Gastroesophageal sphincter (tissue), 4 donors: Measurements from ENCODE around the gene NUDT16. TPM values are rescaled to one million over a fixed set of nuclear protein-coding genes. Genes with fewer than 3 reads are reported as not detected.

Experiments used
- ATAC-seq: fragments of 150-250 bp; one replicate; pipeline ENCODE4 v1.9.1; 2016; ENCODE audit warnings: mild to moderate bottlenecking, moderate library complexity
- H3K27ac ChIP-seq, 4 donors: fragments of 200-600 bp; sonication (generic) in 3 of 4; 1 replicate in 3 of 4; 2 replicates in 1 of 4; pipeline ENCODE4 v1.5.1; 2016 to 2019
- H3K27me3 ChIP-seq: fragments of 200-600 bp; sonication (generic); one replicate; pipeline ENCODE4 v1.5.1; 2019
- H3K36me3 ChIP-seq, 2 donors: fragments of 200-600 bp; sonication (generic); one replicate each; pipeline ENCODE4 v1.5.1; 2019; ENCODE audit warnings: control low read depth in 1 of 2
- H3K4me1 ChIP-seq, 3 donors: fragments of 200-600 bp; sonication (generic); 1 replicate in 2 of 3; 2 replicates in 1 of 3; pipeline ENCODE4 v1.5.1; 2016 to 2019; ENCODE audit warnings: control low read depth in 2 of 3
- H3K4me3 ChIP-seq, 2 donors: fragments of 200-600 bp; sonication (generic); one replicate each; pipeline ENCODE4 v1.5.1; 2019; ENCODE audit warnings: mild to moderate bottlenecking in 1 of 2, moderate library complexity in 1 of 2
- H3K9me3 ChIP-seq, 3 donors: fragments of 200-600 bp; sonication (generic); one replicate each; pipeline ENCODE4 v1.5.1; 2017 to 2019; ENCODE audit warnings: control low read depth in 2 of 3
- EP300 ChIP-seq: sonication (generic); formaldehyde crosslinking; IDR thresholded peaks from one replicate; pipeline ENCODE4 v1.6.1; 2017; ENCODE audit warnings: antibody characterized with exemption, mild to moderate bottlenecking
- POLR2A ChIP-seq, 2 donors: fragments of 450-650 bp; IDR thresholded peaks; one replicate each; pipeline ENCODE4 v1.6.1; 2017; ENCODE audit warnings: antibody characterized with exemption in 2 of 2, mild to moderate bottlenecking in 2 of 2, moderate library complexity in 1 of 2
- POLR2AphosphoS5 ChIP-seq: sonication (generic); formaldehyde crosslinking; IDR thresholded peaks from one replicate; pipeline ENCODE4 v1.6.1; 2017; ENCODE audit warnings: antibody characterized with exemption
- WGBS, 2 donors: methylation state at CpG; one replicate each; pipeline ENCODE4 v1.1.5; 2018; ENCODE audit warnings: low coverage in 1 of 2; 5-methylcytosine and 5-hydroxymethylcytosine counted together
- total RNA-seq, 4 donors: library from RNA; depleted of rRNA; stranded (reverse); fragments of >200 nt; gene quantifications; one replicate each; pipeline ENCODE4 v1.1.0, GENCODE V29; 2016
- TF ChIP-seq, protein P1 (sequence below), 4 experiments: fragments of 200-600 bp in 2 of 4; fragments of 450-650 bp in 2 of 4; sonication (generic) in 1 of 4; IDR thresholded peaks; one replicate each; pipeline ENCODE4 v1.5.1; 2017 to 2019; ENCODE audit warnings: antibody characterized with exemption in 4 of 4, mild to moderate bottlenecking in 2 of 4, moderate library complexity in 2 of 4

Gene NUDT16
- total RNA-seq = 10 to 100 TPM; 28.8 to 56.5 (median 37.4) TPM

DNA sequence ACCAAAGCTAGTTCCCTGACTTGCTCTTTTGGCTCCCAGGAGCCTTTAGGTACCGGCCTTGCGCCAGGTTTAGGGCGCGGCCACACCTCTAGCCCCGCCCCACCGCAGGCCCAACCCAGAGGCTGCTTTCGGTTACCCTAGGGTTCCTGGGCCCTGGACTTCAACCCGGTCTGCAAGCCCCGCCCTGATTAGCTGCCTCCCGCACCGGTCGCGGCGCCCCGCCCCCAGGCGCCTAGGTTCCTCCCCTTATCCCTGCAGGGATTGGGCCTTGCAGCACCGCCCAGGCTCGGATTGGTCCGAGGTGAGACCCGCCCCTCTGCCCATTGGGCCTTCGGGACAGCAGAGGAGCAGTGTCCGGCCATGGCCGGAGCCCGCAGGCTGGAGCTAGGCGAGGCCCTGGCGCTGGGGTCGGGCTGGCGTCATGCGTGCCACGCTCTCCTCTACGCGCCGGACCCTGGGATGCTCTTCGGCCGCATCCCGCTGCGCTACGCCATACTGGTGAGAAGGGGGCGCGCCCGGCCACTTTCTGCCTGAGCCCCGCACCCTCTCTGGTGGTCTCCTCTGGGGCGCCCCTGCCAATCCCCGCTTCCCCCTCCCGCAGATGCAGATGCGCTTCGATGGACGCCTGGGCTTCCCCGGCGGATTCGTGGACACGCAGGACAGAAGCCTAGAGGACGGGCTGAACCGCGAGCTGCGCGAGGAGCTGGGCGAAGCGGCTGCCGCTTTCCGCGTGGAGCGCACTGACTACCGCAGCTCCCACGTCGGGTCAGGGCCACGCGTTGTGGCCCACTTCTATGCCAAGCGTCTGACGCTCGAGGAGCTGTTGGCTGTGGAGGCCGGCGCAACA, at the start of gene NUDT16:
NUDT16 (plus strand) TSS at position 330 of the 847 bp plus-strand sequence; CDS start at position 361, 31 bp downstream.
- H3K4me1 ChIP-seq = peaks cover 0 to 55% (median 15%) of the 10 kb centered on the region in 3 donors
- H3K9me3 ChIP-seq = no peaks in the 10 kb centered on the region
- peak; percentile 98 for ATAC-seq
- WGBS, 2 donors = 0% methylated on average over 3 of the region's 73 CpGs; no CpG with 5 or more reads in 1 of the 2 donors
- H3K27me3 ChIP-seq = no peaks in the 10 kb centered on the region
- TF ChIP-seq POLR2A (IDR thresholded peaks at IDR 0.05) (peak; percentile 97), EP300 (no peak), POLR2AphosphoS5 (peak; percentile 93)
- TF ChIP-seq, protein P1, sequence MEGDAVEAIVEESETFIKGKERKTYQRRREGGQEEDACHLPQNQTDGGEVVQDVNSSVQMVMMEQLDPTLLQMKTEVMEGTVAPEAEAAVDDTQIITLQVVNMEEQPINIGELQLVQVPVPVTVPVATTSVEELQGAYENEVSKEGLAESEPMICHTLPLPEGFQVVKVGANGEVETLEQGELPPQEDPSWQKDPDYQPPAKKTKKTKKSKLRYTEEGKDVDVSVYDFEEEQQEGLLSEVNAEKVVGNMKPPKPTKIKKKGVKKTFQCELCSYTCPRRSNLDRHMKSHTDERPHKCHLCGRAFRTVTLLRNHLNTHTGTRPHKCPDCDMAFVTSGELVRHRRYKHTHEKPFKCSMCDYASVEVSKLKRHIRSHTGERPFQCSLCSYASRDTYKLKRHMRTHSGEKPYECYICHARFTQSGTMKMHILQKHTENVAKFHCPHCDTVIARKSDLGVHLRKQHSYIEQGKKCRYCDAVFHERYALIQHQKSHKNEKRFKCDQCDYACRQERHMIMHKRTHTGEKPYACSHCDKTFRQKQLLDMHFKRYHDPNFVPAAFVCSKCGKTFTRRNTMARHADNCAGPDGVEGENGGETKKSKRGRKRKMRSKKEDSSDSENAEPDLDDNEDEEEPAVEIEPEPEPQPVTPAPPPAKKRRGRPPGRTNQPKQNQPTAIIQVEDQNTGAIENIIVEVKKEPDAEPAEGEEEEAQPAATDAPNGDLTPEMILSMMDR (IDR thresholded peaks at IDR 0.05) = peak in 2 of 4 experiments; percentile 22 to 24
- peak within 1 kb of the TSS; percentile 72 to 84 for H3K4me3 ChIP-seq
- peaks cover 0 to 35% of the 10 kb centered on the region in 2 donors for H3K36me3 ChIP-seq
- peak within 1 kb of the TSS; percentile 90 to 97 (median 92) for H3K27ac ChIP-seq

DNA sequence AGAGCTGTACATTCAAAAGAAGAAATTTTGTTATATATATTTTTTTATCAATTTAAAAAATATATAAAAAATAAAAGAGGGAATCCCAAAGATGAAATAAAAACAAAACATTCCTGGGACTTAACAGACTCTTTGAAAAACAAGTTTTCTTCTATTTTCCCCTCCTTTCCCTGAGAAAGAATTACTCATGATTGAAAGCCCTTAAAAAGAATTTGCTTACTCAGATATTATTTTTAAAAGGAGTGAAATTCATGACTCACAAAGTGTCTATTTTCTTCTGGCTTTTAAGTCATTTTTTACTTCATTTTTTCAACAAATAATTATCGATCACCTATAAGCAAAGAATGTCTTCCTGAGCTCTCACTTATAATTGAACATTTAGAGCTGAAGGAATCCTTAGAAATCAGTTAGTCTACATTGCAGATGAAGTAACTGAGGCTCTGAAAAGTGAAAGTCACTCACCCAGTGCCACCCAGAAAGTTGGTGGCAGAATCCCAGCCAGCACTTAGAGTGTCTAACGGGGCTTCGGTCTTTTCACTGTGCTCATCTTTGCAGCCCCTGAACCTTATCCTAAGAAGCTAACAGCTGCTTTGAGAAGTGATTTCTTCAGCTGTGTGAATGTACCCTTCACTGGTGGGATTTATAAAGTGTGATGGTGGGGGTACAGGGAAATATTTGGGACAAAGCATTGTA, 42.5 kb upstream of the NUDT16 start:
- no peak for ATAC-seq
- WGBS, 2 donors = 50 to 86% methylated on average over 2 to 3 of the region's 3 CpGs
- TF ChIP-seq POLR2AphosphoS5 = no peak
- TF ChIP-seq EP300 = no peak
- TF ChIP-seq, protein P1 (IDR thresholded peaks at IDR 0.05) = no peak
- no peak for TF ChIP-seq POLR2A (IDR thresholded peaks at IDR 0.05)
- Histone ChIP-seq H3K27me3 (no peaks in the 10 kb centered on the region), H3K4me1 (no peaks in the 10 kb centered on the region), H3K27ac (no peak overlapping the region), H3K36me3 (no peaks in the 10 kb centered on the region), H3K9me3 (peaks cover 0 to 7% (median 0%) of the 10 kb centered on the region in 3 donors), H3K4me3 (no peak overlapping the region)

DNA sequence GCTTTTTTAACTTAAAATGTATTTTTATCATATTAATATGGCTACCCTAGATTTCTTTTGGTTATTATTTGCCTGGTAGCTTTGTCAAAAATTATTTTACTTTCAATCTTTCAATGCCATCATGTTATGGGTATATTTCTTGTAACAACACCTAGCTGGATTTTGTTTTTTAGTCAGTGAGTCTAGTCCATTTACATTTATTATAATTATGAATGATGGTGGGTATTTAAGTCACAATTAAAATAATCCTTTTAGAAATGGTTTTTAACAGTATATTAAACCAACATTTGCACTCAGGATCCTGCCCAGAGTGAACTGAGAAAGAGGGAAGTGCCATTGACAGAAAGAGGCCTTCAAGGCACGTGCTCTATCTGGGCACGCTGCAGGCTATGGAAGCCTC, 39.8 kb upstream of the NUDT16 start:
- H3K36me3 ChIP-seq = no peaks in the 10 kb centered on the region
- no peak overlapping the region for H3K4me3 ChIP-seq
- H3K27ac ChIP-seq = no peak overlapping the region
- peaks cover 0 to 7% (median 0%) of the 10 kb centered on the region in 3 donors for H3K9me3 ChIP-seq
- 100% methylated on average over 2 of the region's 2 CpGs for WGBS, 2 donors
- TF ChIP-seq, protein P1 (IDR thresholded peaks at IDR 0.05) = no peak
- TF ChIP-seq POLR2A (IDR thresholded peaks at IDR 0.05) = no peak
- no peak for ATAC-seq
- H3K27me3 ChIP-seq = no peaks in the 10 kb centered on the region
- H3K4me1 ChIP-seq = no peaks in the 10 kb centered on the region

DNA sequence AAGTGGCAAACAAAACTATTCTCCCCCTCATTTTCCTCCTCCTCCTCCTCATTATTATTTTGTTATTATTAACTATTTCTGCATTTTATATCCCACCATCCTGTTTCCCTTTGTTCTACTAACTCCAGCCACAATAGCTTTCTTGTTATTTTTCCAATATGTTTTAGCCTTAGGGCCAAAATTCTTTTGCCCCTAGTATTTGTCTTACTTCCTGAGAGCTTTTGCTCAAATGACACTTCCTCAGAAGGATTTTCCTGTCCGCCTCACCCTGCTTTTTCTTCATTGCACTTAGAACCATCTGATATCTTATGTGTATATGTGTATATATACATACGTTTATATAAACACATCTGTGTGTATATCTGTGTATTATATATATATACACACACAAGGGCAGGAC, 32.7 kb upstream of the NUDT16 start:
- WGBS, 2 donors = 47 to 82% methylated on average over 2 of the region's 2 CpGs
- Histone ChIP-seq H3K36me3 (no peaks in the 10 kb centered on the region), H3K4me3 (no peak overlapping the region), H3K27me3 (no peaks in the 10 kb centered on the region), H3K4me1 (peaks cover 0 to 10% (median 0%) of the 10 kb centered on the region in 3 donors), H3K9me3 (no peaks in the 10 kb centered on the region), H3K27ac (no peak overlapping the region)
- ATAC-seq = no peak
- TF ChIP-seq EP300 = no peak
- no peak for TF ChIP-seq POLR2AphosphoS5
- TF ChIP-seq, protein P1 (IDR thresholded peaks at IDR 0.05) = no peak
- no peak for TF ChIP-seq POLR2A (IDR thresholded peaks at IDR 0.05)
